Esophagus squamous epithelium (tissue), 5 donors: Measurements from ENCODE around the gene MAPKAP1. TPM values are rescaled to one million over a fixed set of nuclear protein-coding genes. Genes with fewer than 3 reads are reported as not detected.

Source experiments
- DNase-seq: peaks from one replicate; lab custom pipeline; 2025; lab: John Stamatoyannopoulos, UW
- H3K27ac ChIP-seq, 4 donors: fragments of 200-600 bp; sonication (generic); one replicate each; pipeline ENCODE4 v1.5.1; 2016 to 2019; ENCODE audit warnings: mild to moderate bottlenecking in 1 of 4
- H3K27me3 ChIP-seq, 4 donors: fragments of 200-600 bp; sonication (generic); 1 replicate in 3 of 4; 2 replicates in 1 of 4; pipeline versions ENCODE4 v1.5.1 to v1.6.0; 2017 to 2021; ENCODE audit warnings: antibody characterized with exemption in 1 of 4
- H3K36me3 ChIP-seq, 3 donors: fragments of 200-600 bp; sonication (generic); one replicate each; pipeline ENCODE4 v1.5.1; 2016 to 2019
- H3K4me1 ChIP-seq, 3 donors: fragments of 200-600 bp; sonication (generic); one replicate each; pipeline ENCODE4 v1.5.1; 2017 to 2019
- H3K4me3 ChIP-seq, 4 donors: fragments of 200-600 bp; sonication (generic); 1 replicate in 3 of 4; 2 replicates in 1 of 4; pipeline ENCODE4 v1.5.1; 2016 to 2019; ENCODE audit warnings: mild to moderate bottlenecking in 2 of 4, moderate library complexity in 1 of 4
- H3K9me3 ChIP-seq, 3 donors: fragments of 200-600 bp; sonication (generic); one replicate each; pipeline ENCODE4 v1.5.1; 2016 to 2019
- POLR2A ChIP-seq, 4 donors: fragments of 450-650 bp; IDR thresholded peaks; one replicate each; pipeline ENCODE4 v1.6.1; 2017; ENCODE audit warnings: antibody characterized with exemption in 4 of 4, mild to moderate bottlenecking in 4 of 4, moderate library complexity in 3 of 4
- WGBS, 2 donors: methylation state at CpG; one replicate each; pipeline ENCODE4 v1.1.5; 2018; 5-methylcytosine and 5-hydroxymethylcytosine counted together
- intact Hi-C: fragments of 100-400 bp; cut with DNase I; formaldehyde crosslinking; loops from one replicate; pipeline ENCODE4 v1.15.0; 2022
- total RNA-seq, 4 donors: library from RNA; depleted of rRNA; stranded (reverse); fragments of >200 nt; gene quantifications; one replicate each; pipeline ENCODE4 v1.1.0, GENCODE V29; 2016
- TF ChIP-seq, protein P1 (sequence below), 6 experiments: fragments of 450-650 bp in 4 of 6; fragments of 200-600 bp in 2 of 6; sonication (generic) in 2 of 6; IDR thresholded peaks; one replicate each; pipeline ENCODE4 v1.5.1; 2016 to 2019; ENCODE audit warnings: antibody characterized with exemption in 6 of 6, mild to moderate bottlenecking in 4 of 6, moderate library complexity in 4 of 6
- donor health status: DM: yes; HTN: yes; CAD: no.

MAPKAP1 gene
- total RNA-seq, 4 donors from 2014 or later, result 59.0 to 87.0 (median 70.9) TPM

DNA sequence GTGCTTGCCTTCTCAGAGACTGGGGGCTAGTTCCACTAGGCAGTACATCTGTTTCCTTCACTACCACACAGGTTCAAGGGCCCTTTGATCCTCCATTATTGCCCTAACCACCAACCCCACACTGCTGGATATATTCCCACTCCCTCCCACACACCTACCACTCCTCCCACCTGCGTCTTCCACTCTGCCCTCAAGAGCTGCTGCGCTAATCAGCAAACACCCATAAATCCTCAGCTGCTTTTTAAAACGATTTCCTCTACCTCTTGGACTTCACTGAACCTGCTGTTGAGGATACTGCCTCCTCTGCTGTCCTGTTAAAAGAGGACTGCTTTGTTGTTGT is 120.9 kb downstream of the MAPKAP1 start:
- Histone ChIP-seq H3K27me3 (no peaks in the 10 kb centered on the region), H3K4me3 (no peak overlapping the region), H3K4me1 (peaks cover 0 to 27% (median 0%) of the 10 kb centered on the region in 3 donors), H3K9me3 (no peaks in the 10 kb centered on the region), H3K36me3 (peaks cover 0 to 35% (median 4%) of the 10 kb centered on the region in 3 donors), H3K27ac (no peak overlapping the region)
- 71 to 79% methylated on average over 3 of the region's 3 CpGs for WGBS, 2 donors
- TF ChIP-seq POLR2A (IDR thresholded peaks at IDR 0.05), result no peak
- TF ChIP-seq, protein P1, sequence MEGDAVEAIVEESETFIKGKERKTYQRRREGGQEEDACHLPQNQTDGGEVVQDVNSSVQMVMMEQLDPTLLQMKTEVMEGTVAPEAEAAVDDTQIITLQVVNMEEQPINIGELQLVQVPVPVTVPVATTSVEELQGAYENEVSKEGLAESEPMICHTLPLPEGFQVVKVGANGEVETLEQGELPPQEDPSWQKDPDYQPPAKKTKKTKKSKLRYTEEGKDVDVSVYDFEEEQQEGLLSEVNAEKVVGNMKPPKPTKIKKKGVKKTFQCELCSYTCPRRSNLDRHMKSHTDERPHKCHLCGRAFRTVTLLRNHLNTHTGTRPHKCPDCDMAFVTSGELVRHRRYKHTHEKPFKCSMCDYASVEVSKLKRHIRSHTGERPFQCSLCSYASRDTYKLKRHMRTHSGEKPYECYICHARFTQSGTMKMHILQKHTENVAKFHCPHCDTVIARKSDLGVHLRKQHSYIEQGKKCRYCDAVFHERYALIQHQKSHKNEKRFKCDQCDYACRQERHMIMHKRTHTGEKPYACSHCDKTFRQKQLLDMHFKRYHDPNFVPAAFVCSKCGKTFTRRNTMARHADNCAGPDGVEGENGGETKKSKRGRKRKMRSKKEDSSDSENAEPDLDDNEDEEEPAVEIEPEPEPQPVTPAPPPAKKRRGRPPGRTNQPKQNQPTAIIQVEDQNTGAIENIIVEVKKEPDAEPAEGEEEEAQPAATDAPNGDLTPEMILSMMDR (IDR thresholded peaks at IDR 0.05), result no peak
- DNase-seq, result no peak
- intact Hi-C loops, result no loop called here

DNA sequence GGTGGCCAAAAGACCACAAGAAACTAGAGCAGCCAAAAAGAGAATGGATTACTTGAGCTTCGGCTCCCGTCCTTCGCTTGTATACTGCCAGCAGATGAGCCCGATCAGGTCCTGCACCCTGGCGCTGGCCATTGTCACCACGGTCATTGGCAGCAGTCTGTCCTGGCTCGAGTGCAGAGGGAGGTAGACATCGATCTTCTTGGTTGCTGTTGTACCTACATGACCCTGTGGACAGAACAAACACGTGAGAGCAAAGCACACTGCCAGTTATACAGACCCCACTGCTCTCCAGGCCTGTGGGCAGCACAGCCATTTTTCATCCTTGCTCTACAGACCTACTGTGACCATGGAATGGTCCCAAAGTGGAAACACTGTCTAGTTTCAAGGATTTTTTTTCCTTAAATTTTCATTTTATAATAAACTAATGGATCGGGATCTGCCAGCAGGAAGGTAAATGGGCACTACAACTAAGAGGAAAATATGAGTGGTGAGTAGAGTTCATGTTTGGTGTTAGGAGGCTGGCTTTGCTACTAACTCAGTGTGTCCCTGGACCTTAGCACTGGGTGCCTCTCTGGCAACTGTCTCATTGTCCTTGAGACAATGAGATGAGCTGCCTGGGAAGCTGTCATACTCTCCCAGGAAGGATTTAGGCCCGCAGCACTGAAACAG is 121.4 kb downstream of the MAPKAP1 start:
- peaks cover 0 to 35% (median 4%) of the 10 kb centered on the region in 3 donors for H3K36me3 ChIP-seq
- H3K27ac ChIP-seq, result no peak overlapping the region

DNA sequence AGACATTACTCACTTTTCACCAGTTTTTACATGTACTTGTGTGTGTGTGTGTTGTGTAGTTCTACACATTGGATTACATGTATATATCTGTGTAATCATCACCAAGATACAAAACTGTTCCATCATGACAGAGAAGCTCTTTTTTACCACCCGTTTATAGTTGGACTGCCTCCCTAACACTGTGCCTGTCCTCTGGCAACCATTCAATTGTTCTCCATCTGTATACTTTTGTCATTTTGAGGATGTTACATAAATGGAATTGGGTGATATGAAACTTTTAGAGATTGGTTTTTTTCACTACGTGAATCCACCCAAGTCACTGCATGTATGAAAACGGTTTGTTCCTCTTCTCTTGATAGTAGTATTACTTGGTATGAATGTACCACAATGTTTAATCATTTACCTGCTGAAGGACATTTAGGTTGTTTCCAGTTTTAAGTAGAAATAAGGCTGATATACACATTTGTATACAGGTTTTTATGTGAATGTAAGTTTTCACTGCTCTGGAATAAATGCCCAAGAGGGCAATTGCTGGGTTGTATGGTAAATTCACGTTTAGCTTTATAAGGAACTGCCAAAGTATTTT is 126.2 kb downstream of the MAPKAP1 start:
- H3K27ac ChIP-seq, result no peak overlapping the region
- intact Hi-C loops, result no loop called here
- H3K4me1 ChIP-seq, result no peaks in the 10 kb centered on the region
- H3K9me3 ChIP-seq, result no peaks in the 10 kb centered on the region
- 82 to 86% methylated on average over 4 of the region's 4 CpGs for WGBS, 2 donors
- H3K4me3 ChIP-seq, result no peak overlapping the region
- H3K27me3 ChIP-seq, result no peaks in the 10 kb centered on the region
- no peak for DNase-seq
- TF ChIP-seq POLR2A (IDR thresholded peaks at IDR 0.05), result no peak
- TF ChIP-seq, protein P1 (IDR thresholded peaks at IDR 0.05), result no peak
- H3K36me3 ChIP-seq, result peaks cover 0 to 35% (median 4%) of the 10 kb centered on the region in 3 donors

More for the DNA sequence above, 121.4 kb downstream of the MAPKAP1 start:
- Histone ChIP-seq H3K4me1 (peaks cover 0 to 23% (median 0%) of the 10 kb centered on the region in 3 donors), H3K9me3 (no peaks in the 10 kb centered on the region), H3K4me3 (no peak overlapping the region), H3K27me3 (no peaks in the 10 kb centered on the region)
- 95 to 98% methylated on average over 10 to 11 of the region's 11 CpGs for WGBS, 2 donors
- DNase-seq, result no peak
- intact Hi-C loops, result no loop called here
- no peak for TF ChIP-seq POLR2A (IDR thresholded peaks at IDR 0.05)
- TF ChIP-seq, protein P1 (IDR thresholded peaks at IDR 0.05), result no peak

DNA sequence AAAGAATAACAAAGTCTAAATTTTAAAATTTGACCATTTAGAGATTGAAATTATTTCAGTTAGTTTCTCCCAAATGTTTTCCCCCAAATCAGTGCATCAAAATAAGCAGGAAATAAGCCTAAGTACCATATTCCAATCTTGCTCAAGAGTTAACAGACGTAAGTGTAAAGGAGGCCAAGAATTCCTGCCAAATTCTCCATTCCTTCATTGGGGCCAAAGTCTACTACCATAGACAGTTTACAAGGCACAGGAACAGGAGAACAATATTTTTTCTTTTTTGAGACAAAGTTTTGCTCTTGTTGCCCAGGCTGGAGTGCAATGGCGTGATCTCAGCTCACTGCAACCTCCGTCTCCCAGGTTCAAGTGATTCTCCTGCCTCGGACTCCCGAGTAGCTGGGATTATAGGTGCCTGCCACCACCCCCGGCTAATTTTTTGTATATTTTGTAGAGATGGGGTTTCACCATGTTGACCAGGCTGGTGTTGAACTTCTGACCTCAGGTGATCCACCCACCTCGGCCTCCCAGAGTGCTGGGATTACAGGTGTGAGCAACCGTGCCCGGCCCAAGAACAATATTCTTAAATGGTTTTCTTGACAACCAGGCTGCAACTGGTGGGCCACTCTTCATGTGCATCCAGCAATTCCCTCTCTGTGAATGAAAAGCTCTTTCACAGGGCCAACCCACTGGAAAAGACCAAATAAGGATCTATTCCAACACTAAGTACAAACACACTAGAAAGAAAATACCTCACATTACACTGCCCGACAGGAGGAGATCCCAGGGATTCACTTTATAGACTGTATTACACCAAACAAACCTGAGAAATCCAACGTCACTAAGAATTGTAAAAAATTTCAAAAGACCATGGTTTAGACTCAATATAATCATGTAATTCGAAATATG is 127.7 kb downstream of the MAPKAP1 start:
- TF ChIP-seq, protein P1 (IDR thresholded peaks at IDR 0.05), result no peak
- no peak for TF ChIP-seq POLR2A (IDR thresholded peaks at IDR 0.05)
- Histone ChIP-seq H3K27ac (no peak overlapping the region), H3K36me3 (peaks cover 0 to 22% (median 4%) of the 10 kb centered on the region in 3 donors), H3K4me3 (no peak overlapping the region), H3K9me3 (no peaks in the 10 kb centered on the region), H3K4me1 (no peaks in the 10 kb centered on the region), H3K27me3 (no peaks in the 10 kb centered on the region)
- no peak for DNase-seq
- intact Hi-C loops, result no loop called here
- 89 to 92% methylated on average over 12 of the region's 12 CpGs for WGBS, 2 donors
